Caco-2 (cell line): ENCODE measurements around the gene AFAP1L1. TPM values are rescaled to one million over a fixed set of nuclear protein-coding genes. Genes with fewer than 3 reads are reported as not detected.

ENCODE experiments used
- BruUV-seq: library from RNA; stranded (reverse); fragments of 400-500 nt; replicated peaks from 2 replicates; lab custom pipeline; 2021; lab: Mats Ljungman, UMichigan
- CTCF ChIA-PET: fragments of 300-600 bp; sonication (Branson Sonifier 250); formaldehyde crosslinking; loops from one replicate; lab custom pipeline; 2022; ENCODE audit warnings: antibody characterized with exemption; lab: Charles Lee
- POLR2A ChIA-PET: fragments of 300-600 bp; sonication (Branson Sonifier 250); formaldehyde crosslinking; loops from one replicate; lab custom pipeline; 2022; ENCODE audit warnings: antibody characterized with exemption; lab: Charles Lee
- DNase-seq, 2 experiments: peaks; one replicate each; pipeline versions ENCODE4 v3.0.0 to v3.0.0-alpha.2; 2020 to 2022
- H3K27me3 ChIP-seq: replicated peaks from 2 replicates; pipeline ENCODE4 v1.6.0; 2011; ENCODE audit warnings: low read length; ENCODE audit not compliant: control insufficient read depth, insufficient read depth
- H3K36me3 ChIP-seq: 2 replicates; pipeline ENCODE4 v1.5.1; 2011; ENCODE audit warnings: low read length; ENCODE audit not compliant: control insufficient read depth, insufficient read depth
- H3K4me1 ChIP-seq: fragments of 250-450 bp; sonication (Bioruptor Pico); 2 replicates; pipeline ENCODE4 v1.5.1; 2020; ENCODE audit warnings: mild to moderate bottlenecking
- H3K4me3 ChIP-seq: 2 replicates; pipeline ENCODE4 v1.5.1; 2011; ENCODE audit warnings: low read depth, mild to moderate bottlenecking, control low read depth, low read length
- H3K9me3 ChIP-seq: fragments of 250-450 bp; sonication (Bioruptor Pico); 2 replicates; pipeline ENCODE4 v1.5.1; 2020; ENCODE audit warnings: mild to moderate bottlenecking, moderate library complexity
- H3K27ac Mint-ChIP-seq: one replicate; pipeline ENCODE4 v1.8.0; 2022; ENCODE audit warnings: mixed read lengths; ENCODE audit not compliant: unreplicated experiment
- H3K27me3 Mint-ChIP-seq: one replicate; pipeline ENCODE4 v1.8.0; 2022; ENCODE audit warnings: mixed read lengths; ENCODE audit not compliant: insufficient read depth, unreplicated experiment
- H3K36me3 Mint-ChIP-seq: one replicate; pipeline ENCODE4 v1.8.0; 2022; ENCODE audit warnings: mild to moderate bottlenecking, mixed read lengths; ENCODE audit not compliant: insufficient read depth, unreplicated experiment
- H3K4me1 Mint-ChIP-seq: one replicate; pipeline ENCODE4 v1.8.0; 2022; ENCODE audit warnings: low read depth, mixed read lengths; ENCODE audit not compliant: unreplicated experiment
- H3K4me3 Mint-ChIP-seq: one replicate; pipeline ENCODE4 v1.8.0; 2022; ENCODE audit warnings: mild to moderate bottlenecking, moderate library complexity, mixed read lengths; ENCODE audit not compliant: unreplicated experiment
- H3K9me3 Mint-ChIP-seq: one replicate; pipeline ENCODE4 v1.8.0; 2022; ENCODE audit warnings: mixed read lengths; ENCODE audit not compliant: unreplicated experiment
- intact Hi-C: fragments of 100-400 bp; cut with micrococcal nuclease; formaldehyde crosslinking; loops from one replicate; pipeline ENCODE4 v1.10.0; 2022; ENCODE audit not compliant: unreplicated experiment
- total RNA-seq: library from RNA; stranded (reverse); gene quantifications from 2 replicates; pipeline ENCODE4 v1.2.3, GENCODE V29; 2022
- TF ChIP-seq, protein P1 (sequence below), 2 experiments: fragments of 200-600 bp in 1 of 2; IDR thresholded peaks; 1 replicate in 1 of 2; 2 replicates in 1 of 2; pipeline versions ENCODE4 v1.5.1 to v1.8.0; 2011 to 2022; ENCODE audit warnings: antibody characterized with exemption in 1 of 2, control low read depth in 1 of 2, inconsistent platforms in 1 of 2, low read depth in 1 of 2, low read length in 1 of 2, mild to moderate bottlenecking in 1 of 2, moderate library complexity in 1 of 2; ENCODE audit not compliant: insufficient read depth in 1 of 2, severe bottlenecking in 1 of 2, unreplicated experiment in 1 of 2

AFAP1L1 gene
- total RNA-seq, 1 experiment from 2014 or later, result 0.45 TPM

DNA sequence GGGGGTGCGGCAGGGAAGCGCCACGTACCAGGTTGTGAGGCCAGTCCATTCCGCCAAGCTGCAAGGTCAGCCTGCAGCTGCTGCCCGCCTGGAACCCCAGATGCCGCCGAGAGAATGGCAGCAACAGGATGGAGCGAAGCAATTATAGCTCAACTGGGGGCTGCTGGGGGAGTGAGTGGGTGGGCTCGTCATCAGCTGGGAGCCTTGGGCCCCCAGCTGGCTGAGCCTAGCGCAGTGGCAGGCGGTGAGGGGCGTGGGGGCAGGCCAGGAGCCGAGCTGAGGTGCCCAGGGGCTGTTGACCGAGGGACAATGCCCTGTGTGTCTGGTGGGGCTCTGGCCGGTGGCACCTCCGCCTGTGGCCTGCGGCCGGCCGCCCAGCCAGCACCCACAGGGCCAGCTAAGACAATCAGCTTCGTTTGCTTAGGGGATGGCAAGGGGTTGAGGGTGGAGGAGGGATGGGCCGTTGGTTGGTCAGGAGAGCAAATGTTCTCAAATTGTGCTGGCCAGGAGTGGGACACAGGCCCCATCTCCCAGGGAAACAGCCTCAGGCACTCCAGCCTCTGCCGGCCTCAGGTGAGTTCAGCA is 107.6 kb downstream of the AFAP1L1 start, which contains the start of gene IL17B:
IL17B (minus strand) TSS at position 116 of the 585 bp plus-strand sequence; CDS start at position 49, 67 bp downstream.
- no peaks in the 10 kb centered on the region for H3K27me3 Mint-ChIP-seq
- BruUV-seq, result no TSS peak
- H3K27ac Mint-ChIP-seq, result no peak within 1 kb of the TSS
- Histone ChIP-seq H3K36me3 (no peaks in the 10 kb centered on the region), H3K27me3 (no peaks in the 10 kb centered on the region), H3K4me1 (0 out of 2 replicates have a peak, but pooled peaks cover 6% of the 10 kb centered on the region), H3K4me3 (no peak within 1 kb of the TSS), H3K9me3 (no peaks in the 10 kb centered on the region)
- no peak within 1 kb of the TSS for H3K4me3 Mint-ChIP-seq
- H3K9me3 Mint-ChIP-seq, result no peaks in the 10 kb centered on the region
- no peaks in the 10 kb centered on the region for H3K36me3 Mint-ChIP-seq
- peaks cover 11% of the 10 kb centered on the region for H3K4me1 Mint-ChIP-seq
- ChIA-PET CTCF (no interaction called here), POLR2A (no interaction called here)
- no peak for DNase-seq
- TF ChIP-seq, protein P1, sequence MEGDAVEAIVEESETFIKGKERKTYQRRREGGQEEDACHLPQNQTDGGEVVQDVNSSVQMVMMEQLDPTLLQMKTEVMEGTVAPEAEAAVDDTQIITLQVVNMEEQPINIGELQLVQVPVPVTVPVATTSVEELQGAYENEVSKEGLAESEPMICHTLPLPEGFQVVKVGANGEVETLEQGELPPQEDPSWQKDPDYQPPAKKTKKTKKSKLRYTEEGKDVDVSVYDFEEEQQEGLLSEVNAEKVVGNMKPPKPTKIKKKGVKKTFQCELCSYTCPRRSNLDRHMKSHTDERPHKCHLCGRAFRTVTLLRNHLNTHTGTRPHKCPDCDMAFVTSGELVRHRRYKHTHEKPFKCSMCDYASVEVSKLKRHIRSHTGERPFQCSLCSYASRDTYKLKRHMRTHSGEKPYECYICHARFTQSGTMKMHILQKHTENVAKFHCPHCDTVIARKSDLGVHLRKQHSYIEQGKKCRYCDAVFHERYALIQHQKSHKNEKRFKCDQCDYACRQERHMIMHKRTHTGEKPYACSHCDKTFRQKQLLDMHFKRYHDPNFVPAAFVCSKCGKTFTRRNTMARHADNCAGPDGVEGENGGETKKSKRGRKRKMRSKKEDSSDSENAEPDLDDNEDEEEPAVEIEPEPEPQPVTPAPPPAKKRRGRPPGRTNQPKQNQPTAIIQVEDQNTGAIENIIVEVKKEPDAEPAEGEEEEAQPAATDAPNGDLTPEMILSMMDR (IDR thresholded peaks at IDR 0.05; ENCODE audit: insufficient read depth in 1 of 2, low read depth in 1 of 2, low read length in 1 of 2, severe bottlenecking in 1 of 2, unreplicated experiment in 1 of 2), result no peak
- intact Hi-C loops, result no loop called here

DNA sequence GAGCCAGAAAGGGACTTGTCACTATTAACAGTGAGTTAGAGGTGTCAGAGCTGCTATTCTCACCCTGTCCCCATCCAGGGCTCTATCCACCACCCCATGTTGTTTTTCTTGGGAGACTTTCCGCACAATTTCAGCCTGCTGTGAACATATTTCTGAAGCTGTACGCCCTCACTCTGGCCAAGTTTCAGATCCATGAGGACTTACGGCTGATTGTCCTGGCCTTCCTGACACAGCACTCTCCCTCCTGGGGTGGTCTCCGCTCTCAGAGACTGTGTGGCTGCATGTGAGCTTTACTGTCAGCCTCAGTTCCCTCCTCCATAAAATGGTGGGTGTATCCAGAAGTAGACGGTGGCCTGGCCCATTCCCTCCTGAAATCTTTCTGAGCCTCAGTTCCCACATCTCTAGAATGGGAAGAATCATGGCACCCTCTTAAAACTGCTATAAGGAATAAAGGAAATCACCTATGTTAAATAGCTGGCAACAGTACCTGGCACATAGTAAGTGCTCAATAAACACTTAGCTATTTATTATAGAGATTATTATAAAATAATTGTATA is 108.2 kb downstream of the AFAP1L1 start:
- no peaks in the 10 kb centered on the region for H3K27me3 Mint-ChIP-seq
- H3K4me3 ChIP-seq, result no peak overlapping the region
- no peak for DNase-seq
- ChIA-PET CTCF (no interaction called here), POLR2A (no interaction called here)
- no peaks in the 10 kb centered on the region for H3K36me3 ChIP-seq
- no peak overlapping the region for H3K27ac Mint-ChIP-seq
- no peak overlapping the region for H3K4me3 Mint-ChIP-seq
- intact Hi-C loops, result no loop called here
- H3K9me3 ChIP-seq, result no peaks in the 10 kb centered on the region
- TF ChIP-seq, protein P1 (IDR thresholded peaks at IDR 0.05; ENCODE audit: insufficient read depth in 1 of 2, low read depth in 1 of 2, low read length in 1 of 2, severe bottlenecking in 1 of 2, unreplicated experiment in 1 of 2), result no peak
- H3K36me3 Mint-ChIP-seq, result no peaks in the 10 kb centered on the region
- no TSS peak for BruUV-seq
- H3K4me1 Mint-ChIP-seq, result peaks cover 11% of the 10 kb centered on the region
- H3K4me1 ChIP-seq, result 0 out of 2 replicates have a peak, but pooled peaks cover 6% of the 10 kb centered on the region
- H3K27me3 ChIP-seq, result no peaks in the 10 kb centered on the region
- H3K9me3 Mint-ChIP-seq, result no peaks in the 10 kb centered on the region

DNA sequence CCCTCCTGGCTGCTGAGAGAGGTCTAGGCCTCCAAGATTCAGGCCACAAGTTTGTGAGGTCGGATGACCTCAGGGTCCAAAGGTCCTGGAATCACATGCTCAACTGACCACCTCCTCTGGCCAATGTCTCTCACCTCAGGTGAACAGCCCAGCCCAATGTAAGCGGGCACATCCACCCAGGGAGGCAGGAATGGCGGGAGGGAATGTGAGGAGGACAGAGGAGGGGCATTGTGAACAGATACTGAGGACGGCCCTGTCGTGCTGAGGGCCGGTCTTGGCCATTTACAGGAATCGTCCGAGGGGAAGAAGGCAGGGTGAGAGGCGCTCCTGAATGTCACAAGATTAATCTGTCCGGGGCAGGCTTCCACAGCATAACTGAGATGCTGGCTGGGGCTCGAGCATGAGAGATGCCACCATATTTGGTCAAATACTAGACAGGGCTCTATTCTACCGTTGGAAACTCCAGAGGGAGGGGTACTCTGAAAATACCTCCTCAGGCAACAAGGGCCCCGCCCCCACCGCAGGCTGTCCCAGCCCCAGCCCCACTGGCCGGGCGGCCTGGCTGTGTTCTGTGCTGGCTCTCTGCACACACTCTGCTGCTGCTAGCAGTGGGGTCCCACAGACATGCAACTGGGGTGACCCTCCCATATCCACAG is 108.9 kb downstream of the AFAP1L1 start:
- DNase-seq, result no peak
- Mint-ChIP-seq H3K27ac (no peak overlapping the region), H3K4me1 (peaks cover 11% of the 10 kb centered on the region), H3K36me3 (no peaks in the 10 kb centered on the region), H3K9me3 (no peaks in the 10 kb centered on the region), H3K27me3 (no peaks in the 10 kb centered on the region), H3K4me3 (no peak overlapping the region)
- CTCF ChIA-PET, result interaction anchor here (1.2 to 2.6 kb wide), 4 partner anchors 13 to 59 kb away, joined by 3 to 15 read pairs (median 4); no protein-coding TSS in a partner anchor
- POLR2A ChIA-PET, result no interaction called here
- TF ChIP-seq, protein P1 (IDR thresholded peaks at IDR 0.05; ENCODE audit: insufficient read depth in 1 of 2, low read depth in 1 of 2, low read length in 1 of 2, severe bottlenecking in 1 of 2, unreplicated experiment in 1 of 2), result no peak
- H3K4me1 ChIP-seq, result 0 out of 2 replicates have a peak, but pooled peaks cover 6% of the 10 kb centered on the region
- no peaks in the 10 kb centered on the region for H3K36me3 ChIP-seq
- intact Hi-C loops, result no loop called here
- no peaks in the 10 kb centered on the region for H3K27me3 ChIP-seq
- no peak overlapping the region for H3K4me3 ChIP-seq
- H3K9me3 ChIP-seq, result no peaks in the 10 kb centered on the region
- BruUV-seq, result no TSS peak
